BLaER1 (cell line): ENCODE data around the gene TRMT61A.

ENCODE experiments used
- H3K27ac ChIP-seq: shearing (Covaris generic); formaldehyde crosslinking; 2 replicates; pipeline ENCODE4 v1.8.1; 2022
- H3K27me3 ChIP-seq: shearing (Covaris generic); formaldehyde crosslinking; 2 replicates; pipeline ENCODE4 v1.8.1; 2022
- H3K36me3 ChIP-seq: shearing (Covaris generic); formaldehyde crosslinking; 2 replicates; pipeline ENCODE4 v1.8.1; 2022
- H3K4me1 ChIP-seq: shearing (Covaris generic); formaldehyde crosslinking; 2 replicates; pipeline ENCODE4 v1.8.1; 2022
- H3K4me2 ChIP-seq: shearing (Covaris generic); formaldehyde crosslinking; 2 replicates; pipeline ENCODE4 v1.8.1; 2022
- H3K4me3 ChIP-seq: shearing (Covaris generic); formaldehyde crosslinking; 2 replicates; pipeline ENCODE4 v1.8.1; 2022
- H3K9ac ChIP-seq: shearing (Covaris generic); formaldehyde crosslinking; 2 replicates; pipeline ENCODE4 v1.8.1; 2022
- H3K9me3 ChIP-seq: shearing (Covaris generic); formaldehyde crosslinking; 2 replicates; pipeline ENCODE4 v1.8.1; 2022
- H4K20me1 ChIP-seq: shearing (Covaris generic); formaldehyde crosslinking; 2 replicates; pipeline ENCODE4 v1.8.1; 2022
- Cebpa-rat ChIP-seq: shearing (Covaris generic); IDR thresholded peaks from 2 replicates; pipeline ENCODE4 v1.8.1; 2022

The TRMT61A gene

GRCh38 chr14:103550451-103551337 lies 21.7 kb downstream of the TRMT61A start:
- Histone ChIP-seq H4K20me1 (peaks cover 35% of the 10 kb centered on the region), H3K27ac (peak overlapping the region; percentile 90)

GRCh38 chr14:103551338-103551762 lies 22.4 kb downstream of the TRMT61A start:
- H3K27ac ChIP-seq: peak overlapping the region; percentile 90
- peak overlapping the region; percentile 73 for H3K9ac ChIP-seq
- peak overlapping the region; percentile 91 for H3K4me2 ChIP-seq
- H3K4me3 ChIP-seq: peak overlapping the region; percentile 51
- H3K27me3 ChIP-seq: no peaks in the 10 kb centered on the region
- no peak for TF ChIP-seq Cebpa-rat
- peaks cover 42% of the 10 kb centered on the region for H4K20me1 ChIP-seq
- H3K4me1 ChIP-seq: peaks cover 92% of the 10 kb centered on the region
- H3K9me3 ChIP-seq: no peaks in the 10 kb centered on the region
- peaks cover 8% of the 10 kb centered on the region; the same call in 1 of the 2 replicates for H3K36me3 ChIP-seq

More at GRCh38 chr14:103550451-103551337, 21.7 kb downstream of the TRMT61A start:
- H3K9ac ChIP-seq: peak overlapping the region; percentile 73
- H3K4me2 ChIP-seq: peak overlapping the region; percentile 91
- no peaks in the 10 kb centered on the region for H3K27me3 ChIP-seq
- no peaks in the 10 kb centered on the region for H3K9me3 ChIP-seq
- no peak for TF ChIP-seq Cebpa-rat
- peaks cover 92% of the 10 kb centered on the region for H3K4me1 ChIP-seq
- peaks cover 8% of the 10 kb centered on the region; the same call in 1 of the 2 replicates for H3K36me3 ChIP-seq
- peak overlapping the region; percentile 51 for H3K4me3 ChIP-seq

- Histone ChIP-seq H3K27me3 (no peaks in the 10 kb centered on the region), H3K4me2 (peak overlapping the region; percentile 91), H3K4me3 (no peak overlapping the region), H3K36me3 (peaks cover 8% of the 10 kb centered on the region; the same call in 1 of the 2 replicates), H3K4me1 (peaks cover 89% of the 10 kb centered on the region), H3K9me3 (no peaks in the 10 kb centered on the region), H4K20me1 (peaks cover 46% of the 10 kb centered on the region), H3K9ac (peak overlapping the region; percentile 73), H3K27ac (peak overlapping the region; percentile 90)
- no peak for TF ChIP-seq Cebpa-rat
These were observed 23.2 kb downstream of the TRMT61A start for GRCh38 chr14:103552011-103552845.

- Histone ChIP-seq H3K9ac (no peak overlapping the region), H3K36me3 (peaks cover 13% of the 10 kb centered on the region), H3K4me3 (no peak overlapping the region), H3K4me1 (peaks cover 89% of the 10 kb centered on the region), H3K9me3 (no peaks in the 10 kb centered on the region), H3K27ac (peak overlapping the region; percentile 90), H3K4me2 (peak overlapping the region; percentile 91), H3K27me3 (no peaks in the 10 kb centered on the region), H4K20me1 (peaks cover 48% of the 10 kb centered on the region)
- TF ChIP-seq Cebpa-rat: no peak
These were observed 23.8 kb downstream of the TRMT61A start for GRCh38 chr14:103552846-103553210.

- H3K36me3 ChIP-seq: peaks cover 41% of the 10 kb centered on the region
- H3K9me3 ChIP-seq: no peaks in the 10 kb centered on the region
- peak overlapping the region; percentile 74 for H3K4me2 ChIP-seq
- peak overlapping the region; percentile 3; the same call in 1 of the 2 replicates for H3K27ac ChIP-seq
- peak overlapping the region; percentile 20; the same call in 1 of the 2 replicates for H3K9ac ChIP-seq
- TF ChIP-seq Cebpa-rat: no peak
- no peaks in the 10 kb centered on the region for H3K27me3 ChIP-seq
- peaks cover 88% of the 10 kb centered on the region for H3K4me1 ChIP-seq
- H3K4me3 ChIP-seq: no peak overlapping the region
- peaks cover 72% of the 10 kb centered on the region for H4K20me1 ChIP-seq
These were observed 26.8 kb downstream of the TRMT61A start for GRCh38 chr14:103555559-103556337.

GRCh38 chr14:103556946-103557758 lies 28.2 kb downstream of the TRMT61A start:
- Histone ChIP-seq H3K27me3 (no peaks in the 10 kb centered on the region), H3K27ac (no peak overlapping the region), H3K4me3 (no peak overlapping the region), H3K36me3 (peaks cover 44% of the 10 kb centered on the region), H3K4me2 (peak overlapping the region; percentile 63; the same call in 1 of the 2 replicates), H3K9ac (no peak overlapping the region; the same call in 1 of the 2 replicates), H3K9me3 (no peaks in the 10 kb centered on the region), H3K4me1 (peaks cover 84% of the 10 kb centered on the region), H4K20me1 (peaks cover 81% of the 10 kb centered on the region)
- no peak for TF ChIP-seq Cebpa-rat

- no peak overlapping the region; the same call in 1 of the 2 replicates for H3K27ac ChIP-seq
- H3K9ac ChIP-seq: peak overlapping the region; percentile 48
- no peak for TF ChIP-seq Cebpa-rat
- peaks cover 77% of the 10 kb centered on the region for H4K20me1 ChIP-seq
- H3K9me3 ChIP-seq: no peaks in the 10 kb centered on the region
- H3K4me3 ChIP-seq: no peak overlapping the region
- H3K4me1 ChIP-seq: peaks cover 73% of the 10 kb centered on the region
- peak overlapping the region; percentile 63 for H3K4me2 ChIP-seq
- no peaks in the 10 kb centered on the region for H3K27me3 ChIP-seq
- peaks cover 44% of the 10 kb centered on the region for H3K36me3 ChIP-seq
These were observed 29.3 kb downstream of the TRMT61A start for GRCh38 chr14:103558071-103558882.

- H3K36me3 ChIP-seq: peaks cover 40% of the 10 kb centered on the region
- H3K4me1 ChIP-seq: peaks cover 79% of the 10 kb centered on the region
- H3K9me3 ChIP-seq: no peaks in the 10 kb centered on the region
- H3K27ac ChIP-seq: no peak overlapping the region
- peak overlapping the region; percentile 63; the same call in 1 of the 2 replicates for H3K4me2 ChIP-seq
- H3K27me3 ChIP-seq: no peaks in the 10 kb centered on the region
- H3K4me3 ChIP-seq: no peak overlapping the region
- peaks cover 90% of the 10 kb centered on the region for H4K20me1 ChIP-seq
- TF ChIP-seq Cebpa-rat: no peak
- H3K9ac ChIP-seq: no peak overlapping the region
These were observed 30.8 kb downstream of the TRMT61A start for GRCh38 chr14:103559766-103560165.
